ENCODE data around the gene SAMD4B. TPM values are rescaled to one million over a fixed set of nuclear protein-coding genes. Genes with fewer than 3 reads are reported as not detected.

SAMD4B gene
- total RNA-seq, 1 donor, result 85.0 TPM

DNA sequence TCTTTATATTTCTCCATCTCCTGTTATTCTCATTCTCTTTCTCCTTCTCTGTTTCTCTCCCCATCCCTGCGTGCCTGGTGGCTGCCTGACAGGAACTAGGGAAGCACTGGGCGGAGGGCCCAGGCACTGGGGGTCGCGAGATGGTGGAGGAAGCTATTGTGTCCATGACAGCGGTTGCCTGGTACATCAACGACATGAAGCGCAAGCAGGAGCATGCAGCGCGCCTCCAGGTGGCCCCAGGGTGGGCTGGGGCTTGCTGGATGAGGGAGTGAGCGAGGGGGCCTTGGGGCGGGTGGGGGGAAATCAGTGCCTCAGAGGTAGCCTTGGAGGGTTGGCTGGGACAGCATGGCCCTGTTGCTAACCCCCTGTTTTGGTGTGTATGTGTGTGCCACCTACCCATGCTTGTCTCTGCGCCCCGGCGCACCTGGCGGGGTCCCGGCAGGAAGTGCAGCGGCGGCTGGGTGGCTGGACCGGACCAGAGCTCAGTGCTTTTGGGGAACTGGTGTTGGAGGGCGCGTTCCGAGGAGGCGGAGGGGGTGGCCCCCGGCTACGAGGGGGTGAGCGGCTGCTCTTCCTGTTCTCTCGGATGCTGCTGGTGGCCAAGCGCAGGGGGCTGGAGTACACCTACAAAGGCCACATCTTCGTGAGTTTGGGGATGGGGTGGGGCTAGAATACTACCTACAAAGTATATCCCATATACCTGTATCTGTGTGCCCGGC, 75.4 kb downstream of the SAMD4B start:
- H4K20me1 ChIP-seq (ENCODE audit: insufficient read depth, low read length), result peaks cover 18% of the 10 kb centered on the region
- peak; percentile 51 for DNase-seq (ENCODE audit: insufficient read length, low spot score, missing footprints)
- no peak overlapping the region for H2AFZ ChIP-seq (ENCODE audit: low read length)
- peaks cover 41% of the 10 kb centered on the region for H3K36me3 ChIP-seq (ENCODE audit: insufficient read depth, low read length)
- H3K4me3 ChIP-seq (ENCODE audit: insufficient read depth, low read length), result no peak overlapping the region
- peaks cover 42% of the 10 kb centered on the region for H3K79me2 ChIP-seq (ENCODE audit: insufficient read depth, low read length)
- no peaks in the 10 kb centered on the region for H3K9me3 ChIP-seq (ENCODE audit: low read depth, low read length)
- H3K27me3 ChIP-seq (ENCODE audit: insufficient read depth, low read length), result no peaks in the 10 kb centered on the region
- TF ChIP-seq, protein P1, sequence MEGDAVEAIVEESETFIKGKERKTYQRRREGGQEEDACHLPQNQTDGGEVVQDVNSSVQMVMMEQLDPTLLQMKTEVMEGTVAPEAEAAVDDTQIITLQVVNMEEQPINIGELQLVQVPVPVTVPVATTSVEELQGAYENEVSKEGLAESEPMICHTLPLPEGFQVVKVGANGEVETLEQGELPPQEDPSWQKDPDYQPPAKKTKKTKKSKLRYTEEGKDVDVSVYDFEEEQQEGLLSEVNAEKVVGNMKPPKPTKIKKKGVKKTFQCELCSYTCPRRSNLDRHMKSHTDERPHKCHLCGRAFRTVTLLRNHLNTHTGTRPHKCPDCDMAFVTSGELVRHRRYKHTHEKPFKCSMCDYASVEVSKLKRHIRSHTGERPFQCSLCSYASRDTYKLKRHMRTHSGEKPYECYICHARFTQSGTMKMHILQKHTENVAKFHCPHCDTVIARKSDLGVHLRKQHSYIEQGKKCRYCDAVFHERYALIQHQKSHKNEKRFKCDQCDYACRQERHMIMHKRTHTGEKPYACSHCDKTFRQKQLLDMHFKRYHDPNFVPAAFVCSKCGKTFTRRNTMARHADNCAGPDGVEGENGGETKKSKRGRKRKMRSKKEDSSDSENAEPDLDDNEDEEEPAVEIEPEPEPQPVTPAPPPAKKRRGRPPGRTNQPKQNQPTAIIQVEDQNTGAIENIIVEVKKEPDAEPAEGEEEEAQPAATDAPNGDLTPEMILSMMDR (IDR thresholded peaks at IDR 0.05; ENCODE audit: extremely low read depth, low read depth, low read length), result no peak
- no peak overlapping the region for H3K27ac ChIP-seq (ENCODE audit: low read depth, low read length)
- no peak overlapping the region for H3K4me2 ChIP-seq (ENCODE audit: insufficient read depth, low read length)
- peaks cover 13% of the 10 kb centered on the region for H3K4me1 ChIP-seq (ENCODE audit: insufficient read depth, low read length)

DNA sequence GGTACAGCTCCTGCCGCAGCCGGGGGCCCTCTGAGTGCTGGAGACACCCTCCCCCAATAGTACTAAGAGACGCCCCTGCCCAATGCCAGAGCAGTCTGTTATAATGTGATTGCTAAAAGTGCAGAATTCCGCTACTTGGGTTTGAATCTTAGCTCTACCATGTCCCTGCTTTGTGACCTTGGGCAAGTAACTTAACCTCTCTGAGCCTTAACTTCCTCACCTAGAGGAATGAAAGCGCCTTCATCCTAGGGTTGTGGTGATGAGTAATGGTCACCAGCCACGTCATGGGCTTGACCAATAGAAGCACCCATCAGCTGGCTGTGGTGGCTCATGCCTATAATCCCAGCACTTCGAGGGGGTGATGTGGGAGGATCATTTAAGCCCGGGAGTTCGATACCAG, 76.8 kb downstream of the SAMD4B start:
- H3K36me3 ChIP-seq (ENCODE audit: insufficient read depth, low read length), result peaks cover 53% of the 10 kb centered on the region
- H3K79me2 ChIP-seq (ENCODE audit: insufficient read depth, low read length), result peaks cover 30% of the 10 kb centered on the region
- peaks cover 10% of the 10 kb centered on the region for H3K4me1 ChIP-seq (ENCODE audit: insufficient read depth, low read length)
- peaks cover 16% of the 10 kb centered on the region for H4K20me1 ChIP-seq (ENCODE audit: insufficient read depth, low read length)
- no peak overlapping the region for H3K4me2 ChIP-seq (ENCODE audit: insufficient read depth, low read length)
- H3K9me3 ChIP-seq (ENCODE audit: low read depth, low read length), result no peaks in the 10 kb centered on the region
- no peak overlapping the region for H3K27ac ChIP-seq (ENCODE audit: low read depth, low read length)
- H2AFZ ChIP-seq (ENCODE audit: low read length), result no peak overlapping the region
- H3K4me3 ChIP-seq (ENCODE audit: insufficient read depth, low read length), result no peak overlapping the region
- no peaks in the 10 kb centered on the region for H3K27me3 ChIP-seq (ENCODE audit: insufficient read depth, low read length)
- TF ChIP-seq, protein P1 (IDR thresholded peaks at IDR 0.05; ENCODE audit: extremely low read depth, low read depth, low read length), result no peak
- DNase-seq (ENCODE audit: insufficient read length, low spot score, missing footprints), result peak; percentile 64

DNA sequence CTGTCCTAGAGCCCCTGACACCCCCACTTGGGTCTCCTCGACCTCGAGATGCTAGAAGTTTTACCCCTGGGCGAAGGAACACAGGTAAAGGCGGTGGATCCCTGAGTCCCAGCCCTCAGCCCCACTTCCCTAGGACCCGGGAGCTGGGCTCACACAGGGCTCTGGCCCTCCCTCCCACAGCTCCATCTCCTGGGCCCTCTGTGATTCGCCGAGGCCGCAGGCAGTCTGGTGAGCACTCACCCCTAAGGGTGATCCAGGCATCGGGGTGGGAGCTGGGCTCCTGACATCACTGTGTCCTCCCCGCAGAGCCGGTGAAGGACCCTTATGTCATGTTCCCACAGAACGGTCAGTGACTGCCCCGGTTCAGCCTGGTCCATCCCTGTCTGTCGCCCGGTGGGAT, 78.5 kb downstream of the SAMD4B start:
- TF ChIP-seq, protein P1 (IDR thresholded peaks at IDR 0.05; ENCODE audit: extremely low read depth, low read depth, low read length), result no peak
- Histone ChIP-seq H4K20me1 (ENCODE audit: insufficient read depth, low read length) (peaks cover 3% of the 10 kb centered on the region), H3K36me3 (ENCODE audit: insufficient read depth, low read length) (peaks cover 66% of the 10 kb centered on the region), H3K27ac (ENCODE audit: low read depth, low read length) (no peak overlapping the region), H3K4me3 (ENCODE audit: insufficient read depth, low read length) (no peak overlapping the region), H3K9me3 (ENCODE audit: low read depth, low read length) (no peaks in the 10 kb centered on the region), H3K27me3 (ENCODE audit: insufficient read depth, low read length) (no peaks in the 10 kb centered on the region), H3K4me2 (ENCODE audit: insufficient read depth, low read length) (no peak overlapping the region), H3K4me1 (ENCODE audit: insufficient read depth, low read length) (no peaks in the 10 kb centered on the region), H2AFZ (ENCODE audit: low read length) (no peak overlapping the region), H3K79me2 (ENCODE audit: insufficient read depth, low read length) (peaks cover 13% of the 10 kb centered on the region)
- DNase-seq (ENCODE audit: insufficient read length, low spot score, missing footprints), result peak; percentile 60

DNA sequence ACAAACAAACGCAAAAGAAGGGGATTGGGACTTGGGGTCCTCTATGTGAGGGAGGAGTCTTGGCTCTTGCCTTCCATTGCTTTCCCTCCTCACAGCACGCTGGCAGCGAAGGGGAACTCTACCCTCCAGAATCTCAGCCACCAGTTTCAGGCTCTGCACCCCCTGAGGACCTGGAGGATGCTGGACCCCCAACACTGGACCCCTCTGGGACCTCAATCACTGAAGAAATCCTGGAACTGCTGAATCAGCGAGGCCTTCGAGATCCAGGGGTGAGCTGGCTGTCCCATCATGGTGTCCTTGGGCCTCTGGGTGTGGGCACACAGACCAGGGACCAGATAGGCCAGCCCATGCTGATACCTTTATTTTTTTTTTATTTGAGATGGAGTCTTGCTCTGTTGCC, 79.8 kb downstream of the SAMD4B start:
- no peaks in the 10 kb centered on the region for H3K9me3 ChIP-seq (ENCODE audit: low read depth, low read length)
- H4K20me1 ChIP-seq (ENCODE audit: insufficient read depth, low read length), result peaks cover under 1% of the 10 kb centered on the region
- TF ChIP-seq, protein P1 (IDR thresholded peaks at IDR 0.05; ENCODE audit: extremely low read depth, low read depth, low read length), result no peak
- peak; percentile 51 for DNase-seq (ENCODE audit: insufficient read length, low spot score, missing footprints)
- H3K27ac ChIP-seq (ENCODE audit: low read depth, low read length), result no peak overlapping the region
- H3K36me3 ChIP-seq (ENCODE audit: insufficient read depth, low read length), result peaks cover 59% of the 10 kb centered on the region
- H3K79me2 ChIP-seq (ENCODE audit: insufficient read depth, low read length), result peaks cover 2% of the 10 kb centered on the region
- H3K27me3 ChIP-seq (ENCODE audit: insufficient read depth, low read length), result no peaks in the 10 kb centered on the region
- no peak overlapping the region for H3K4me3 ChIP-seq (ENCODE audit: insufficient read depth, low read length)
- H3K4me1 ChIP-seq (ENCODE audit: insufficient read depth, low read length), result no peaks in the 10 kb centered on the region
- no peak overlapping the region for H2AFZ ChIP-seq (ENCODE audit: low read length)
- no peak overlapping the region for H3K4me2 ChIP-seq (ENCODE audit: insufficient read depth, low read length)

All from osteoblast (primary cell).